AG10803 (cell line): ENCODE data around the gene CTXND2.

Experiments
- DNase-seq: peaks from one replicate; pipeline ENCODE4 v3.0.0; 2010; ENCODE audit warnings: low read depth
- H3K4me3 ChIP-seq: 2 replicates; pipeline ENCODE4 v1.5.1; 2011; ENCODE audit warnings: mild to moderate bottlenecking, low read length, control low read depth
- TF ChIP-seq, protein P1 (sequence below): conservative IDR thresholded peaks from 2 replicates; pipeline ENCODE4 v1.5.1; 2011; ENCODE audit warnings: mild to moderate bottlenecking, low read length, control low read depth, inconsistent platforms

Gene CTXND2

GRCh38 chr1:150902346-150902745 is 15.4 kb downstream of the CTXND2 start:
- TF ChIP-seq, protein P1, sequence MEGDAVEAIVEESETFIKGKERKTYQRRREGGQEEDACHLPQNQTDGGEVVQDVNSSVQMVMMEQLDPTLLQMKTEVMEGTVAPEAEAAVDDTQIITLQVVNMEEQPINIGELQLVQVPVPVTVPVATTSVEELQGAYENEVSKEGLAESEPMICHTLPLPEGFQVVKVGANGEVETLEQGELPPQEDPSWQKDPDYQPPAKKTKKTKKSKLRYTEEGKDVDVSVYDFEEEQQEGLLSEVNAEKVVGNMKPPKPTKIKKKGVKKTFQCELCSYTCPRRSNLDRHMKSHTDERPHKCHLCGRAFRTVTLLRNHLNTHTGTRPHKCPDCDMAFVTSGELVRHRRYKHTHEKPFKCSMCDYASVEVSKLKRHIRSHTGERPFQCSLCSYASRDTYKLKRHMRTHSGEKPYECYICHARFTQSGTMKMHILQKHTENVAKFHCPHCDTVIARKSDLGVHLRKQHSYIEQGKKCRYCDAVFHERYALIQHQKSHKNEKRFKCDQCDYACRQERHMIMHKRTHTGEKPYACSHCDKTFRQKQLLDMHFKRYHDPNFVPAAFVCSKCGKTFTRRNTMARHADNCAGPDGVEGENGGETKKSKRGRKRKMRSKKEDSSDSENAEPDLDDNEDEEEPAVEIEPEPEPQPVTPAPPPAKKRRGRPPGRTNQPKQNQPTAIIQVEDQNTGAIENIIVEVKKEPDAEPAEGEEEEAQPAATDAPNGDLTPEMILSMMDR = no peak
- H3K4me3 ChIP-seq = no peak overlapping the region
- DNase-seq = no peak

DNA sequence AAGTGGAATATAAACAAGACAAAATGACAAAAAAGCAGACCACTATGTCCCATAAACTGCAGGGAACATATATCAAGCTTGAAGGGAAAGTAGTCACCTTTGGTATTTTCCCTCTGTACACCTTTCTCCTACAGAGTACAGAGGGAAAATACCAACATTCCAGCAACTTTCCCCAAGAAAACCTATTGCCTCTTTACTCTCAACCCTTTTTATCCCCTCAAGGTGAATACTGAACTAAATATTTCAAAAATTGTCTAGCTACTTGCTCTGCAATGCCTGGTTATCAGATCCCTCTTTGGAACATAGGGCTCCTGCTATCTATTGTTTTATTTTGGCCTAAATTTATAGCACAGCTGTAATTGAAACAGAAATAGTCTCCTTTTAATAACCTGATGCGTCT is 15.8 kb downstream of the CTXND2 start:
- no peak overlapping the region for H3K4me3 ChIP-seq
- DNase-seq = no peak
- TF ChIP-seq, protein P1 = no peak

- DNase-seq = no peak
- TF ChIP-seq, protein P1 = no peak
- H3K4me3 ChIP-seq = no peak overlapping the region
Measured at GRCh38 chr1:150905301-150905700, 18.4 kb downstream of the CTXND2 start.

- DNase-seq = no peak
- TF ChIP-seq, protein P1 = no peak
- no peak overlapping the region for H3K4me3 ChIP-seq
Measured at GRCh38 chr1:150906329-150906728, 19.4 kb downstream of the CTXND2 start.

DNA sequence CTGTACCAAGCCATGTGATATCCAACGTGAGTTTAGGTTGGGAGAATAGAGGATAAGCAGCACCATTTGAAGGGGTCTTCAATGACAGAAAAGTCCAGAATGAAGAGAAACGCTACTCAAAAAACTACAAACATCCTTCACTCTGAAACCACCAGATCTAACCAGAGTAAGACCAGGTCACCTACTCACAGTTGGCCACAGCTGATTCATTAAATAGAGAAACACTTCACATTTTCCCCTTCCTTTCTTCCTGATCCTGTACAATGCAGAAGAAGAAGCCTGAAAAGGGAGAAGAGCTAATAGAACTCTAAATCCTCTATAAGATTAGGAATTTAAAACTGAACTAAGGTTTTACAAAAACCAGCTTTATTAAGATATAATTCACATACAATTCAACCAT is 19.9 kb downstream of the CTXND2 start:
- DNase-seq = no peak
- TF ChIP-seq, protein P1 = no peak
- no peak overlapping the region for H3K4me3 ChIP-seq

DNA sequence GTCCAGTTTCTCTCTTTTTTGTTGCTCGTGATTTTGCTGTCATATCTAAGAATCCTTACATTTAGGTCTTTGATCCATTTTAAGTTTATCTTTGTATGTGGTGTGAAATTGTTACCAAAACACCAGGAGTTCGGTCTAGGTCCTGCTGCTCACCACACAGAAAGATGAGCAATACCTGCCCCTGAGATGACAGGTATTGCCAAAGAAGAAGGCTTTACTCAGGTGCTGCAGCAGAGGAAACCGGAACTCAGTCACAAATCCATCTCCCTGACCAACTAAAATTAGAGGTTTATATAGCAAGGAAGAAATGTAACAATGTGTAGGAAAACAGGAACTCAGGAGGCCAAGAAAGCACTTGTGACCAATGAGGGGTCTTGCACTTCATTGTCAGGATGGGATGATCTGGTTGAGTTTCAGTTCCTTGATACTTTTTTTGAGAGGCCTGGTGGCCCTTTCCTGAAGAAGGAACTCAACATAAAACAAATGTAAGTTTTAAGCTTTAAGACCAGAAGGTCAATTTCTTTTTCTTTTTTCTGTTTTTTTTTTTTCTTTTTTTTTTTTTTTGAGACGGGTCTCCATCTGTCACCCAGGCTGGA is 22.7 kb downstream of the CTXND2 start:
- TF ChIP-seq, protein P1 = no peak
- no peak for DNase-seq
- H3K4me3 ChIP-seq = no peak overlapping the region

DNA sequence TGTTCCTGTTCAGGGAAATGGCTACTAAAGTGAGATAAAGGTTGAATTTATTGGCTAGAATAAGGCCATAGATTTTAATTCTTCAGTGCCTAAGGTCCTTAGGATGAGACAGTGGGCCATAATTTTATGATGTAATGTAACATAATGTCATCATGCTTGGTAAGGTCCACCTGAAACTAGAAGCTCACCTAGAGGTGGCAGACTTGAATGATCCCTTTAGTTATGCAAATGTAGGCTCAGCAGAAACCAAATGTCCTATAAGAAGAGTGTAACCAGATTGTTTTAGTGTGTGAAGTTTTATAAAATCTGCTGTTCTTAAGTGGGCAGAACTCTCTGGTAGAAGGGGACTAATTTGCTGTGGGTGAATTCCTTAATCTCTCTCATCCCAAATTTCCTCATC is 25.7 kb downstream of the CTXND2 start:
- TF ChIP-seq, protein P1 = no peak
- H3K4me3 ChIP-seq = no peak overlapping the region
- no peak for DNase-seq
